HepG2 (cell line): ENCODE results near the gene TUBAL3. TPM values are rescaled to one million over a fixed set of nuclear protein-coding genes. Genes with fewer than 3 reads are reported as not detected.

Experiments
- AGO1 ChIP-seq: fragments of 200-400 bp; formaldehyde crosslinking; IDR thresholded peaks from 2 replicates; pipeline ENCODE4 v1.6.1; 2017; ENCODE audit warnings: mild to moderate bottlenecking, low read depth, low read length, moderate library complexity; ENCODE audit not compliant: poor library complexity, severe bottlenecking
- BRCA1 ChIP-seq: sonication (generic); formaldehyde crosslinking; IDR thresholded peaks from 2 replicates; pipeline ENCODE4 v1.4.0; 2020; ENCODE audit warnings: missing genetic modification reagents
- ELK4 ChIP-seq: sonication (generic); formaldehyde crosslinking; IDR thresholded peaks from 2 replicates; pipeline ENCODE4 v1.9.0; 2021; ENCODE audit warnings: missing genetic modification reagents, borderline replicate concordance
- EP300 ChIP-seq, 3 experiments: sonication (generic) in 1 of 3; formaldehyde crosslinking in 1 of 3; IDR thresholded peaks; 2 replicates each; pipeline versions ENCODE4 v1.5.1 to v1.6.1; 2011 to 2020; ENCODE audit warnings: low read depth in 2 of 3, low read length in 2 of 3, borderline replicate concordance in 1 of 3, improper control_type of control experiment in 1 of 3, mild to moderate bottlenecking in 1 of 3, missing genetic modification reagents in 1 of 3, moderate library complexity in 1 of 3
- ETV6 ChIP-seq: sonication (generic); formaldehyde crosslinking; conservative IDR thresholded peaks from 2 replicates; pipeline ENCODE4 v1.4.0; 2020; ENCODE audit warnings: missing genetic modification reagents
- ISX ChIP-seq: sonication (generic); formaldehyde crosslinking; conservative IDR thresholded peaks from 2 replicates; pipeline ENCODE4 v1.5.0; 2020; ENCODE audit warnings: missing genetic modification reagents
- KMT2B ChIP-seq: IDR thresholded peaks from 2 replicates; pipeline ENCODE4 v1.6.1; 2016; ENCODE audit warnings: missing genetic modification reagents, missing compliant biosample characterization
- MTERF4 ChIP-seq: sonication (generic); formaldehyde crosslinking; IDR thresholded peaks from 2 replicates; pipeline ENCODE4 v1.8.0; 2023; ENCODE audit warnings: mild to moderate bottlenecking, missing genetic modification reagents
- NPAS2 ChIP-seq: sonication (generic); formaldehyde crosslinking; IDR thresholded peaks from 2 replicates; pipeline ENCODE4 v1.8.0; 2022; ENCODE audit warnings: mild to moderate bottlenecking, missing genetic modification reagents, borderline replicate concordance
- PAF1 ChIP-seq: IDR thresholded peaks from 2 replicates; pipeline ENCODE4 v1.6.1; 2016; ENCODE audit warnings: missing genetic modification reagents, missing compliant biosample characterization
- PAWR ChIP-seq: sonication (generic); formaldehyde crosslinking; IDR thresholded peaks from 2 replicates; pipeline ENCODE4 v1.4.0; 2020; ENCODE audit warnings: missing genetic modification reagents, mild to moderate bottlenecking, borderline replicate concordance
- PHF21A ChIP-seq: sonication (generic); formaldehyde crosslinking; IDR thresholded peaks from 2 replicates; pipeline ENCODE4 v1.5.0; 2020; ENCODE audit warnings: mild to moderate bottlenecking, missing genetic modification reagents
- POLR2A ChIP-seq, 2 experiments: IDR thresholded peaks; 2 replicates each; pipeline ENCODE4 v1.6.1; 2011; ENCODE audit warnings: low read depth in 2 of 2, low read length in 2 of 2, mild to moderate bottlenecking in 1 of 2, moderate library complexity in 1 of 2; ENCODE audit not compliant: insufficient read depth in 1 of 2
- TERF1 ChIP-seq: sonication (generic); formaldehyde crosslinking; IDR thresholded peaks from 2 replicates; pipeline ENCODE4 v1.8.0; 2022; ENCODE audit warnings: mild to moderate bottlenecking, missing genetic modification reagents, moderate library complexity
- ZBTB42 ChIP-seq: sonication (generic); formaldehyde crosslinking; IDR thresholded peaks from 2 replicates; pipeline ENCODE4 v1.5.0; 2020; ENCODE audit warnings: mild to moderate bottlenecking, missing genetic modification reagents
- ZNF557 ChIP-seq: sonication (generic); formaldehyde crosslinking; IDR thresholded peaks from 2 replicates; pipeline ENCODE4 v1.4.0; 2020; ENCODE audit warnings: missing genetic modification reagents
- ZNF670 ChIP-seq: sonication (generic); formaldehyde crosslinking; IDR thresholded peaks from 2 replicates; pipeline ENCODE4 v1.8.0; 2022; ENCODE audit warnings: mild to moderate bottlenecking, missing genetic modification reagents, borderline replicate concordance
- ZNF883 ChIP-seq: sonication (generic); formaldehyde crosslinking; IDR thresholded peaks from 2 replicates; pipeline ENCODE4 v1.5.1; 2020; ENCODE audit warnings: mild to moderate bottlenecking, missing genetic modification reagents; ENCODE audit errors: not compliant biosample characterization
- polyA plus RNA-seq, 8 experiments: library from polyadenylated mRNA; depleted of rRNA in 3 of 8; stranded (reverse) in 7 of 8; unstranded in 1 of 8; fragments of >200 nt; fragmentation: Illumina TruSeq in 4 of 8; extraction: Trizol in 4 of 8; gene quantifications; 2 replicates each; pipeline versions ENCODE4 v1.2.1 to v1.2.3, GENCODE V29; 2011 to 2016; ENCODE audit warnings: low read depth in 4 of 8, missing spikeins in 1 of 8, mixed read lengths in 1 of 8; ENCODE audit not compliant: insufficient read depth in 1 of 8
- total RNA-seq, 5 experiments: library from RNA; depleted of rRNA; stranded (reverse); fragments of >200 nt; fragmentation: Illumina TruSeq; extraction: Trizol; gene quantifications; 2 replicates each; pipeline ENCODE4 v1.2.3, GENCODE V29; 2016; ENCODE audit warnings: low read depth in 1 of 5
- TF ChIP-seq, protein P1 (sequence below): sonication (generic); formaldehyde crosslinking; IDR thresholded peaks from 2 replicates; pipeline ENCODE4 v1.9.0; 2021; ENCODE audit warnings: missing genetic modification reagents, borderline replicate concordance
- TF ChIP-seq, protein P2 (sequence below): sonication (generic); formaldehyde crosslinking; IDR thresholded peaks from 2 replicates; pipeline ENCODE4 v1.4.0; 2020; ENCODE audit warnings: missing genetic modification reagents
- TF ChIP-seq, protein P3 (sequence below): sonication (generic); formaldehyde crosslinking; IDR thresholded peaks from 2 replicates; pipeline ENCODE4 v1.8.0; 2022; ENCODE audit warnings: low read depth, missing genetic modification reagents

The TUBAL3 gene
- total and polyA plus RNA-seq, 2 of the 13 experiments (the other 11 are each of a cell fraction or from before 2014, with no cell fraction given) = 0.07 to 0.26 TPM

DNA sequence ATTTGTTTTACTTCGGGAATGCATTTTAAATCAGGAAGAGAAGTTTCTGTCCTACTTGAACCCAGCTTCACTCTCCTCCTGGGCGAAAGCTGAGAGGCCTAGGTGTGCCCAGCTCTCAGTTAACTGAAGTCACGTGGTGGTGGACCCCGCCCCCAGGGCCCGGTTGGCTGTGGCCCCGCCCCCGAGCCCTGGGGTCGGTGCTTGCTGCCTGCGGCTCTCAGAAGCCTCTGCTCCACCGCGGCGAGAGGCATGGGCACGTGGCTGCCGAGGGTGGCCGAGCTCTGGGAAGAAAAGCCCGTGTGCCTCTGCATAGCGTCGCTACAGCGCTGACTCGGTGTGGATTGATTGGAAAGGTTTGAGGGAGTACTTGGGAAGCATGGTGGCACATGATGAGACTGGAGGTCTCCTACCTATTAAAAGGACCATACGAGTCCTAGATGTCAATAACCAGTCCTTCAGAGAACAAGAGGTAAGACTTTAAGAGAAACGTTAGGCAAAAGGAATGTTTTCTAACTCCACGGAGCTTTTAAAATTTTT, 41.8 kb upstream of the TUBAL3 start (continued):
- TF ChIP-seq, protein P1, sequence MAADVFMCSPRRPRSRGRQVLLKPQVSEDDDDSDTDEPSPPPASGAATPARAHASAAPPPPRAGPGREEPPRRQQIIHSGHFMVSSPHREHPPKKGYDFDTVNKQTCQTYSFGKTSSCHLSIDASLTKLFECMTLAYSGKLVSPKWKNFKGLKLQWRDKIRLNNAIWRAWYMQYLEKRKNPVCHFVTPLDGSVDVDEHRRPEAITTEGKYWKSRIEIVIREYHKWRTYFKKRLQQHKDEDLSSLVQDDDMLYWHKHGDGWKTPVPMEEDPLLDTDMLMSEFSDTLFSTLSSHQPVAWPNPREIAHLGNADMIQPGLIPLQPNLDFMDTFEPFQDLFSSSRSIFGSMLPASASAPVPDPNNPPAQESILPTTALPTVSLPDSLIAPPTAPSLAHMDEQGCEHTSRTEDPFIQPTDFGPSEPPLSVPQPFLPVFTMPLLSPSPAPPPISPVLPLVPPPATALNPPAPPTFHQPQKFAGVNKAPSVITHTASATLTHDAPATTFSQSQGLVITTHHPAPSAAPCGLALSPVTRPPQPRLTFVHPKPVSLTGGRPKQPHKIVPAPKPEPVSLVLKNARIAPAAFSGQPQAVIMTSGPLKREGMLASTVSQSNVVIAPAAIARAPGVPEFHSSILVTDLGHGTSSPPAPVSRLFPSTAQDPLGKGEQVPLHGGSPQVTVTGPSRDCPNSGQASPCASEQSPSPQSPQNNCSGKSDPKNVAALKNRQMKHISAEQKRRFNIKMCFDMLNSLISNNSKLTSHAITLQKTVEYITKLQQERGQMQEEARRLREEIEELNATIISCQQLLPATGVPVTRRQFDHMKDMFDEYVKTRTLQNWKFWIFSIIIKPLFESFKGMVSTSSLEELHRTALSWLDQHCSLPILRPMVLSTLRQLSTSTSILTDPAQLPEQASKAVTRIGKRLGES (CRISPR knock-in tag) = peak; percentile 33; the same call in 1 of the 2 replicates
- TF ChIP-seq PAF1 (no peak), PAWR (no peak), ZNF670 (CRISPR knock-in tag) (peak; percentile 68; the same call in 1 of the 2 replicates), ISX (CRISPR knock-in tag) (0 out of 2 replicates have a peak, but pooled peaks have one; percentile 46), AGO1 (peak; percentile 47), EP300 (IDR thresholded peaks at IDR 0.05; ENCODE audit: low read depth in 2 of 2, low read length in 2 of 2) (peak in 1 of 2 experiments; percentile 28; a peak in 1 of 4 replicates), EP300 (CRISPR knock-in tag; IDR thresholded peaks at IDR 0.05; ENCODE audit: borderline replicate concordance) (peak; percentile 59; the same call in 1 of the 2 replicates), PHF21A (peak; percentile 20; the same call in 1 of the 2 replicates), ETV6 (CRISPR knock-in tag) (peak; percentile 79; the same call in 1 of the 2 replicates), ELK4 (CRISPR knock-in tag) (no peak), ZBTB42 (CRISPR knock-in tag) (no peak), POLR2A (IDR thresholded peaks at IDR 0.05; ENCODE audit: insufficient read depth in 1 of 2, low read depth in 2 of 2, low read length in 2 of 2) (peak; percentile 98 to 100), BRCA1 (CRISPR knock-in tag) (0 out of 2 replicates have a peak, but pooled peaks have one; percentile 83), TERF1 (CRISPR knock-in tag) (no peak), ZNF557 (CRISPR knock-in tag) (peak; percentile 68; the same call in 1 of the 2 replicates), ZNF883 (peak; percentile 76), KMT2B (CRISPR knock-in tag) (peak; percentile 66), MTERF4 (CRISPR knock-in tag) (no peak), NPAS2 (CRISPR knock-in tag) (no peak)
- TF ChIP-seq, protein P2, sequence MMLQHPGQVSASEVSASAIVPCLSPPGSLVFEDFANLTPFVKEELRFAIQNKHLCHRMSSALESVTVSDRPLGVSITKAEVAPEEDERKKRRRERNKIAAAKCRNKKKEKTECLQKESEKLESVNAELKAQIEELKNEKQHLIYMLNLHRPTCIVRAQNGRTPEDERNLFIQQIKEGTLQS (CRISPR knock-in tag) = peak; percentile 78
- TF ChIP-seq, protein P3, sequence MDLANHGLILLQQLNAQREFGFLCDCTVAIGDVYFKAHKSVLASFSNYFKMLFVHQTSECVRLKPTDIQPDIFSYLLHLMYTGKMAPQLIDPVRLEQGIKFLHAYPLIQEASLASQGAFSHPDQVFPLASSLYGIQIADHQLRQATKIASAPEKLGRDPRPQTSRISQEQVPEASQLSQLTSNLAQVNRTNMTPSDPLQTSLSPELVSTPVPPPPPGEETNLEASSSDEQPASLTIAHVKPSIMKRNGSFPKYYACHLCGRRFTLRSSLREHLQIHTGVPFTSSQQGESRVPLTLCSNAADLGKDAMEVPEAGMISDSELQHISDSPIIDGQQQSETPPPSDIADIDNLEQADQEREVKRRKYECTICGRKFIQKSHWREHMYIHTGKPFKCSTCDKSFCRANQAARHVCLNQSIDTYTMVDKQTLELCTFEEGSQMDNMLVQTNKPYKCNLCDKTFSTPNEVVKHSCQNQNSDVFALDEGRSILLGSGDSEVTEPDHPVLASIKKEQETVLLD (CRISPR knock-in tag) = no peak
